GM12865 (cell line): ENCODE data around the gene C14orf119.

Experiments used
- DNase-seq: peaks from one replicate; pipeline ENCODE4 v3.0.0; 2010; ENCODE audit warnings: low read depth
- H3K4me3 ChIP-seq: 2 replicates; pipeline ENCODE4 v1.5.1; 2011; ENCODE audit warnings: mild to moderate bottlenecking, low read depth, low read length, control low read depth
- TF ChIP-seq, protein P1 (sequence below): IDR thresholded peaks from 2 replicates; pipeline ENCODE4 v1.5.1; 2011; ENCODE audit warnings: low read length, control low read depth, low read depth, inconsistent platforms; ENCODE audit not compliant: insufficient read depth; ENCODE audit errors: missing control alignments

Gene C14orf119

DNA sequence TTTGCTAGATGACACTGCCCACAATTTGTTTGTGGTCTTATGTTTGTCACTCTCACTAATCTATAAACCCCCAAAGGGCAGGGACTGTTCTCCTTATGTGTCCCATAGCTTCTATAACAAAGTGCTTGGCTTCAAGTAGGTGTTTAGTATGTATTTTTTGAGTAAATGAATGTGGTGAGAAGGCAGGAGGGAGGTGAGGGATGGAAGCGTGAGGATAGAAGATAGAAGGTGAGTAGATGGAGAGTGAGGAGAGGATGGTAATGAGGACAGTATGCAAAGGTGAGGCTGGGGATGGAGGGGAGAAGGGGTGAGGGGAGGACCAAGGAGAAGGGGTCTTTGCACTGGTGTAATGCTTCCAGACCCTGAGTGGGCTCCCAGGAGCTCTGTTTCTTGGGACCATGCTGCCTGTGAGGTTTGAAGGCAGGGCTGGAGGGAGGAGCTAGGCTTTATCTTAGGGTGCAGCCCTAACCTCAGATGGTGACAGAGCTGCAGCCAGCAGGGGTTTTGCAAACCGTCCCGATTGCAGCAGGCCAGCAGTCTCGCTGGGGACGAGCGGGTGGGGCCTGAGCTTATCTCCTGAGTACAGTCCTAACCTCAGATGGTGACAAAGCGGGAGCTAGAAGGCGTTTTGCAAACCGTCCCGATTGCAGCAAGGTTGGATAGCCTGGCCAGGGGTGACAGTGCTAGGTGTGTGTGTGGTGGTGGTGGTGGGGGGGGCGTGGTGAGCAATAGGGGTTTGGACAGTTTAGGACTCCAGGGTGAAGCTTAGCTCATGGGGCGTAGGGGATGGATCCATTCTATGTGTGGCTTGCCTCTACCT is 17.3 kb downstream of the C14orf119 start:
- TF ChIP-seq, protein P1, sequence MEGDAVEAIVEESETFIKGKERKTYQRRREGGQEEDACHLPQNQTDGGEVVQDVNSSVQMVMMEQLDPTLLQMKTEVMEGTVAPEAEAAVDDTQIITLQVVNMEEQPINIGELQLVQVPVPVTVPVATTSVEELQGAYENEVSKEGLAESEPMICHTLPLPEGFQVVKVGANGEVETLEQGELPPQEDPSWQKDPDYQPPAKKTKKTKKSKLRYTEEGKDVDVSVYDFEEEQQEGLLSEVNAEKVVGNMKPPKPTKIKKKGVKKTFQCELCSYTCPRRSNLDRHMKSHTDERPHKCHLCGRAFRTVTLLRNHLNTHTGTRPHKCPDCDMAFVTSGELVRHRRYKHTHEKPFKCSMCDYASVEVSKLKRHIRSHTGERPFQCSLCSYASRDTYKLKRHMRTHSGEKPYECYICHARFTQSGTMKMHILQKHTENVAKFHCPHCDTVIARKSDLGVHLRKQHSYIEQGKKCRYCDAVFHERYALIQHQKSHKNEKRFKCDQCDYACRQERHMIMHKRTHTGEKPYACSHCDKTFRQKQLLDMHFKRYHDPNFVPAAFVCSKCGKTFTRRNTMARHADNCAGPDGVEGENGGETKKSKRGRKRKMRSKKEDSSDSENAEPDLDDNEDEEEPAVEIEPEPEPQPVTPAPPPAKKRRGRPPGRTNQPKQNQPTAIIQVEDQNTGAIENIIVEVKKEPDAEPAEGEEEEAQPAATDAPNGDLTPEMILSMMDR: no peak
- no peak overlapping the region for H3K4me3 ChIP-seq

DNA sequence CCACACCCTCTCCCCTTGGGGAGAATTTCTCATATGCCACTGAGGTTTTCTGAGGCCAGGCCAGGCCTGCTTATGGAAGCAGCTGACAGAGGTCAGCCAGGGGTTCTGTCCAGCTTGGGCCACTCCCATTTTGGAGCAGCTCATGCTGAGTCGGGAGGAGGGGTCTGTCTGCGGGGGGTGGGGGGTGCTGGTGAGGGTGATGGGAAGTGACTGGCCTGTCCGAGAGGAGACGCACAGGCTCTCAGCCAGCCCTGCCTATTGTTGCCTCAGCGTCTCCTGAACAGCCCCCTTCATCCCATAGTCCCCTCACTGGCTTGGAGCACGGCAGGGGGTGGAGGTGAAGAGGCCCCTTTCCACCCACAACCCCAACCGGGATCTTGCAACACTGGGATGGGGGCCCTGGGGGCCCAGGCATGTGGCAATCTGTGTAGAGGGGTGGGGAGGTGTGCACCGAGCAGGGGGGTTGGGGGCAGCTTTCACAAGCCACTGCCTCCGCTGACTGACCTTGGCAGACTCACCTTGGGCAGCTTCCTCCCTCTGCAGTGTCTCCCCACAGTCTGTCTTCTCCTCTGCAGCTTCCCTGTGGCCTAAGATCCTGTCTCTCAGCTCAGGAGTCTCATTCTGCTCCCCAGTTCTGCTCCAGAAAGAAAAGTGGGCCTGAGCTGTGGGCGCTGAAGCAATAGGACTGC is 18.3 kb downstream of the C14orf119 start:
- TF ChIP-seq, protein P1: no peak
- no peak for DNase-seq
- H3K4me3 ChIP-seq: no peak overlapping the region

More for the DNA sequence above, 17.3 kb downstream of the C14orf119 start:
- no peak for DNase-seq

DNA sequence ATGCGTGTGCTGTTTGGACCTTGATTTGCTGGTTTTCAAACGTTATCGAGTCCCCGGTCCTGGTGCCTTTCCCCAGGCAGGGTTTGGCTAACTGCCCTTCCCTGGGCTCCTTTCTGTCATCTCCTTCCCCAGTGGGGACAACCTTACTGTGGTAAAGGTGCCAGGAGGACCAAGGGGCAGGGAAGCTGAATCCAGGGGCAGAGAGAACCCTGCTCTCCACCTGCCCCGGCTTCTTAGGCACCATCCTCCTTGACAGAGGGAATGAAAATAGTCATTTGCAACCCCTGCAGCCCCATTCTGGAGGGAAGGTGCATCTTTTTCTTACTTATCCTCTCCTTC is 18.8 kb downstream of the C14orf119 start:
- TF ChIP-seq, protein P1: no peak

DNA sequence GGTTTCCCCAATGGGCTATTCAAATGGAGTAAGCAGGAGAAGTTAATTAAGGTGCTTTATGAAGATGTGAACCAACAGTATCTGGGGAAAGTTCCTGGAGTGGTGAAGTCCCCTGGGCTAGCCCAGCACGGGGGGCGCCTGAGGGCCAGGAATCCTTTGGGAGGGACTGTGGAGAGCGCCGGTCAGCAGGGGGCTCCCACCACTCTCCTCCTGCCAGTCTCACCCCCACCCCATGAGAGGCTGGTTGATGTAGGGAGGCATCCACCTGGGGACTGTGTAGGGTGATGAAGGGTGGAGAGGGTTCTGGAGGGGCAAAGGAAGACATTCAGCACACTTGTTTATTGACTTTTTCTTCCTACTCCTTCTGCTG is 19.3 kb downstream of the C14orf119 start:
- no peak overlapping the region for H3K4me3 ChIP-seq
- no peak for DNase-seq
- TF ChIP-seq, protein P1: no peak

More for the DNA sequence above, 18.8 kb downstream of the C14orf119 start:
- no peak overlapping the region for H3K4me3 ChIP-seq
- DNase-seq: no peak

DNA sequence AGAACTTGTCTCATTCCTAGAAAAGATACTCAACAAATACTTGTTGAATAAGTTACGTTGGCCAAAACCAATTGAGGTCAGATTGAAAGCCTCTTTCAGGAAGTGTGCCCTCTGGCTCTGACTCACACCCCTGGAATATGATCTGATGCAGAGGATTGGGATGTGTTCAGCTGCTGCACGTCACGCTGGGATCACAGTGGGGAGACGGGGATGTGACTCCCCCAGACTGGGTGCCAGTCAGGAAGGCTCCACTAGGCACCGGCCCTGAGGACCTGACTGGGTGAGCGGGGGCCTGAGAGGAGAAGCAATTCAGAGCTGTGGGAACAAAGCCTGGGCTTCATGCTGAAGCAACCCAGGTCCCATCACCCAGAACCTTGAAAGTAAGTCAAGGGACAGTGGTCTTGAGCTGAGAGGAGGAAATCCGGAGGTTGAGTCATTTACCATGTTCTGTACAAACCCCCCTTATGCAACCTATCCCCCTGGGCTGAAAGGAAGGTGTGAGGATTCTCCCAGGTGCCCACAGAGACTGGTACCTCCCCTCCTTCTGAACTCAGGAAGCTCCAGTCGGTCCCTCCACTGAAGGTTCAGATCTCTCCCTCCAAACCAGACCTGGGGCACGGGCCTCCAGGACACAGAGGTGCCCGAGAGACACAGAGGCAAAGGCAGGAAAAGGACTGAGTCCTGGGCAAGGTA is 19.9 kb downstream of the C14orf119 start:
- no peak overlapping the region for H3K4me3 ChIP-seq
- DNase-seq: no peak
- TF ChIP-seq, protein P1: no peak

DNA sequence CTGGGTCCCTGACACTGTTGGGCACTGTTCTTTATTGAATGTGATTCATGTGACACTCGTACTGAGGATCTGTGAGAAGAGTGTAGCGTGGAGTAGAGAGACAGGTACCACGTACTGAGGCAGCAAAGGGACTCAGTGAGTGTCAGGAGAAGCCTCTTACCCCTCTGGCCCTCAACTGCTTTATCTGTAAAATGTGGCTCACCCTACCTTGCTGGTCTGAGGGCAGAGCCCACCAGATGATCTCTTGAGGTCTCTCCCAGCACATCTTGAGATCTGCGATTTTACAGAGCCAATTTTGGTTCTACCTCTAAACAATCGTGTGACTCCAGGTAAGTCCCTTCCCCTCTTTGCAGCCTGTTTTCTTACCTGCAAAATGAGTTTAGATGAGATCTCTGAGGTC is 20.6 kb downstream of the C14orf119 start:
- H3K4me3 ChIP-seq: no peak overlapping the region
- no peak for DNase-seq
- TF ChIP-seq, protein P1: no peak
